ENCODE measurements around the gene GPR151.
"Not testable (repeated sequence)": the region's sequence is repeated elsewhere in the genome, so short reads cannot be mapped to it uniquely, and the experiment has no call there.

GPR151 gene
- total RNA-seq = 0 reads per million in 2 donors

DNA sequence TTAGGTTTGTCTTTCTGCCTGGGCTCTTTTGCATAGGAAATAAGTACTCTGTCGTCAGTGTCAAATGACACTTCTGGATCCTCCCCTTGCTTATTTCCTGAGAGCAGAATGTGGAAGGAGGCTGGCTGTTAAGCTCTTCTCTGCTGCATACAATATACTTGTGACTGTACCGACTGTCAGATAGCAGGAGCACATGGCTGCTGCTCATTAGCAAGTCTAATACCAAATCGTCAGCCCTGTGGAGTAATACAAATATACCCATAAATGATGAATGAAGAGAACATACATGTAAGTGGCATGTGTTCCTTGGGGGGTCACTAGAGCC is at the start of gene GPR151:
Gene GPR151, minus strand, starts transcription at position 40 of the 325 bp plus-strand sequence. CDS start 77 bp downstream, outside the sequence.
- no peak for DNase-seq

DNA sequence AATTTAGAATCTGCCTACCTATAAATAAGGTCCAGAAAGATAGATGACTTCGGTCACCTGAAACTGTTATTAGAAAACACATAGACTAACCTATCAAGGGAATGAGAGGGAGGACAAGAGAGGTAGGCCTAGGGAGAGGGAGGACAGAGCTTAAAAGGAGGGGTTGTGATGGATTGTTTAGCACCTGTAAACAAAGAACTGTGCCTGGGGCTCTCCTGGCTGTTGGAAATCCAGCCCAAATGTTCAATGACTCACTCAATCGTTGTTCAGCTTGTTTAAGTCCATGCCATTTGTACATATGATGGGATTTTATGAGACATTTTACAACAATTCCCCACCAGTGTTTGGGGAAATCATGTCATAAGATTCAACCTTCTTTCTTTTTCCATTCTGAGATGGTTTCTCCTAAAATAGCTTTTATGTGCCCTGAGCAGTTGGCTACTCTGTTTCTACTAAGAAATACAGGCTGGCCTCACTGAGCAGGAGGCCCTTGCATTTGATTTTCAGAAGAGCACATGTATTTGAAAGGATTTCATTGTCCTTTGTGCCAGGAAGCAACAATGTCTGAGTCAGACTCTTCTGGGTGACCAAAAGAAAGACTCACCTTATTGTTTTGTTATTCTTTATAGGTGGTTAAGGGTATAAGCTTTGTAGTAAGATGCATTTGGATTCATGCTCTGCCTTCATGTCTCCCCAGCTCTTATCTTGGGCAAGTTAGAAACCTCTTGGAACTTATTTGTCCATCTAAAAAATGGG is 48.2 kb upstream of the GPR151 start:
- DNase-seq = no peak

DNA sequence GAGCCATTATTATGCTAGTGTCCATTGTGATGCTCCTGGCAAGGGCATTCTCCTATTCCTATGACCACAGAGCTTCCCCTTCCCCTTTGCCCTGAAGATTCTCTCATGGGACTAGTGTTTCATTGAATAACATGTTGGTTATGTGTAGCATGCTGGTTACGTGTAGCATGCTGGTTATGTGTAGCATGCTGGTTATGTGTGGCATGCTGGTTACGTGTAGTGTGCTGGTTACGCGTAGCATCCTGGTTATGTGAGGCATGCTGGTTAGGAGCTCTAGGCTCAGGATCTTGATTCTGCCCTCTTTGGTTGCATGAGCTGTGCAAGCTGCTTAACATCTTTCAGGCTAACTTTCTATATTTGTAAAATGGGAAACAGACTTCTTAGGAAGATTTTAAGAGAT is 46.5 kb upstream of the GPR151 start:
- DNase-seq = no peak

DNA sequence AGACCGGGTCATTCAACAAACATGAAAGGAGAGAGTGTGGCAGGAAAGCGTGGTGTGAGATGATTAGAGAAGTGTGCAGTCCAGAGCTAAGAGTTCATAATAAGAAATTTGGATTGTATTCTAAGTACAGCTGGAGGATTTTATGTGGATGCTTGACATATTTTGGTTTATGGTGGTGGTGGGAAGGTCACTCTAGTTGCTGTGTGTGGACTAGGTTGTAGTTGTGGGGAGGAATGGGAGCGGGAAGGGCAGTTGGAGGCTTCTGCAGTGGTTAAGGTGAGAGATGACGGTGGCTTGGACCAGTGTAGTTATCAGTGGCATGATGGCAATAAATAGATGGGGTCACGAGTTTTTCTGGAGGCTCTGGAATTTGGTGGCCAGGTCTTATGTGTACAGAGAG is 45.7 kb upstream of the GPR151 start:
- DNase-seq = no peak

DNA sequence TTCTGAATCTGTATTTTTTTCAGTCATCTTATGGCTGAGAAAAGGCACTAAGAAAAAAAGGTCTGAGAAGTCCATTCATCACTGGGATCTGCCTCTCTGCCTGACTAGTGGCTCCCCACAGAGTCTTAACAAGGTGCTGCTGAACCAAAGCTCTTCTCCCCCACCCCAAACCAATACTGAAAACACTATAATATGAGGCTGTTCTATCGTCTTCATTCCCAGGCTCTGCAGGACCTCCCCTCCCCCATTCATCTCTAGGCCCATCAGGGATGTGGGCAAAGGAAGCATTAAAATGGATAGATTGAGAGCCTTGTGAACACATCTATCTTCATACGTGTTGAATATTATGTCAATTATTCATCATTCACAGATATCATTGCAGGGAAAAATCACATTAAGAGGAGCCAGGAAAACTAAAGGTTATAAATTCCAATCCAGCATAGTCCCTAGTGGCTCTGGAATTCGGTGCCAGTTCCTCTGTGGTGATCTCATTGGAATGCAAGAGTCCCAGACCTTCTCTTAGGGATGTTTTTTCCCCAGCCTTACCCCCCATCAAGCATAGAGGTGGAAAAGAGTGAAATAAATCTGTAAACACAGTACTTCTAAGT is 44.3 kb upstream of the GPR151 start:
- DNase-seq = no peak

DNA sequence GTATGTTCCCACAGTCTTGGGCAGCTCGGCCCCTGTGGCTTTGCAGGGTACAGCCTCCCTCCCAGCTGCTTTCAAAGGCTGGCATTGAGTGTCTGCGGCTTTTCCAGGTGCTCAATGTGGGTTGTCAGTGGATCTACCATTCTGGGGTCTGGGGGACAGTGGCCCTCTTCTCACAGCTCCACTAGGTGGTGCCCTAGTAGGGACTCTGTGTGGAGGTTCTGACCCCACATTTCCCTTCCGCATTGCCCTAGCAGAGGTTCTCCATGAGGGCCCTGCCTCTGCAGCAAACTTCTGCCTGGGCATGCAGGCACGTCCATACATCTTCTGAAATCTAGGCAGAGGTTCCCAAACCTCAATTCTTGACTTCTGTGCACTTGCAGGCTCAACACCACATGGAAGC is 40.9 kb upstream of the GPR151 start:
- not testable (repeated sequence) for DNase-seq

DNA sequence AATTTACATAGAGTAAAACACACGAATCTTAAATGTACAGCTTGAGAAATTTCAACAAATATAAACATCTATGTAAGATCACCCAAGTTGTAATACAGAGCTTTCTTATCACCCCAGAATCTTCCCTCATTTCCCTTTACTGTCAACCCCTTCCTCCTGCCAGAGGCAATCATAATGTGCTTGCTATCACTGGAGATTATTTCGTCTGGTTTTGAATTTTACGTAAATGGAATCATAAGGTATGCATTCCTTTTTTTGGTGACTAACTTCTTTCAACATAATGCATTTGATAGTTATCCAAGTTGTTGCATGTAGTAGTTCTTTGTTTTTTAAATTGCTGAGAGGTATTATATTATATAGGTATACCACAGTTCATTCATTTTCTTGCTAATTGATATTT is 37.5 kb upstream of the GPR151 start:
- no peak for DNase-seq

DNA sequence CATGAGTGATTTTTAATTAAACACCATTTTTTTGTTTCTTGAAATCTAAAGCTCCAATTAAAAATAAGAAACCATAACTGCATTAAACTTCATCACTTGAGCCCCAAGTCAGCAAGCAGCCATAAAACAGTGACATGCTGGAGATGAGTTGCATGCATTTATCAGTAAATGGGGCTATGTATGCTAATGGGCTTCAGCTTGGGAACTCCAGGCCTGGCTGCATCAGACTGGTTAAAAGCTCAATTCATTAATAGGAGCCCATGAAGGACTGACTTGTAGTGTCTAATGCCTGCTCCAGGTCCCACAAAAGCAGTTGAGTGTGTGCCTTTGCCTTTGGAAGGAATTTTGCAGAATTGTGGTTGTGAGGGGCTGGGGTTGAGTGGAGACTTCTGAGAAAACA is 33.6 kb upstream of the GPR151 start:
- no peak for DNase-seq

DNA sequence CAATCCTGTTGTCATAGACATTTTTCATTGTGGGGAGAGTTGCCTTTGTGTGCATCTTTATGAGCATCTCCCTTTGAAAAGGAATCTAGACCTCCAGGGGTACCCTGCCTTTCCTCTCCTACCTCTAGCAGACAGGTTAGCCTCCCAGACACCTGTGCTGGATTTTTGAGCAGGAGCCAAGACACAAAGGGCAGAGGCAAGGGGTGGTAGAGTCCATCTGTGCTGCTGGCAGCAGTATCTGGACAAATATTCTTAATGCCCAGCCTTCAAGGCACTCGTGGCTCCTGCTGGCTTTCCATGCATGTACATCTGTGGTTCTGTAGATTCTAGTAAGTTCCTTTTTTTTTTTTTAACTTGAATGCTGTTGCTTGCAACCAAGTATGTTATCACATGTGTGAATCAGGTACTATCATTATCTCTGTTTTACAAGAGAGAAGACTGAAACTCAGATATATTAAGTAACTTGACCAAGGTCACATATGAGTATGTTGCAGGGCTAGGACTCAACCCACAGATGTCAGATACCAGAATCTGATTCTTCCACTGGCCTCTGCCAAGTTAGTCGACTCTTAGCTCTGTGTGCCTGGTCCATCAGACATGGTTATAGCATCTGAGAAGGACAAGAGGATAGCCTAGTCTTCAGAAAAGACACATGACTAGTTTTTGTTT is 32.9 kb upstream of the GPR151 start:
- no peak for DNase-seq

DNA sequence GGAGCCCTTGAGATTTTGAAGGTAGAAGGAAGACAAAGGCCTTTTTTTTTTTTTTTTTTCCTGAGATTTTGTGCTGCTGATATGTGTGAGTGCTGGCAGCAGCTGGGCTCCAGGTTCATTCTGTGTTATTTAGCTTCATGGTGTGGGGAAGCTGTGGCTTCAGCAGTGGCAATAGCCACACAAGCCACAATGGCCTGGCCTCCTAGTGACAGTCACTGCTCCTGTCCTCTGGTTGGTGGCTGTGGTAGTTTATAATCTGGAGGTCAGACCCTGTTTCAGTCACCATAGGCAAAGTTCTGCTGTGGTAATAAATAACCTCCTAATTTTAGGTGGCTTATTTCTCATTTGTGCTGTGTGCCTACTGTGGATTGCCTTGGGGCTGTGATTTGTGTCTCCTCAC is 28.2 kb upstream of the GPR151 start:
- no peak for DNase-seq

DNA sequence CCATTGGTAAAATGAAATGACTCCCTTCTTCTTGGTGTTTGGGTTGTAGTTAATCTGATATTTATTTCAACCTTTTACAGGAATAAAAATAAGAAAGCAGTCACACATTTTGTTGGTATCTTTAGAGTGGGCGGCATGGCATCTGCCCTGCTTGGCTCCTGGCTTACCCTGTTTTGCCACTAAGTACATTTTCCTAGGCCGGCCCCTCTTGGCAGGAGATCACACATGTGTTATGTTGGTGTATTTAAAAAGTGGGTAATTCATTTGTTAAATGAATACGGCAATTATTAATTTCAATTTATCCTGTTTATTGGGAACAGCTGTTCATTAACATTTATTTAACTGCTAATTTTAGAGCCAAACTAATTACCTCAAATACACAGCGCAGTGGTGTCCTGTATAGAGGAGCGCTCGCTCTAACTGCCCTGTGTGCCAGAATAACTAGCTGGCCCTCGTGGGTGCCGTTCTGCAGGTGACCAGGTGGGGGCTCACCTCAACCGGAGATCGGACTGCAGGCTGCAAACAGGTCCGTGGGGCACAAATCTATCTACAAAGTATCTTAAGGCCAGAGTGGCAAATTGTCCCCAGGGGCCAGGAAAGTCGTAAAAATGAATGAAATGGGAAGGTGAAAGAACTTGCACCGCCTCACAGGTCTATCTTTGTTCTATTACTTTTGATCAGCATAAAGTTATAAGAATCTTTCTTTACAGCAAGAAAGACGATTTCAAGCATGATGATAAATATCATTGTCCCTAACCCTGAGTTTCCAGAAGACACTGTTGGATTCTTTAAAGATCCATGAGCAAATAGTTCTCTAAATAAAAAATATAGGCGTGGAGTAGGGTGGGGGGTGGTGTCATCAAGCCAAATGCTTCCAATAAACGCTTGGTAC is 26.2 kb upstream of the GPR151 start:
- DNase-seq = peak; percentile 8

DNA sequence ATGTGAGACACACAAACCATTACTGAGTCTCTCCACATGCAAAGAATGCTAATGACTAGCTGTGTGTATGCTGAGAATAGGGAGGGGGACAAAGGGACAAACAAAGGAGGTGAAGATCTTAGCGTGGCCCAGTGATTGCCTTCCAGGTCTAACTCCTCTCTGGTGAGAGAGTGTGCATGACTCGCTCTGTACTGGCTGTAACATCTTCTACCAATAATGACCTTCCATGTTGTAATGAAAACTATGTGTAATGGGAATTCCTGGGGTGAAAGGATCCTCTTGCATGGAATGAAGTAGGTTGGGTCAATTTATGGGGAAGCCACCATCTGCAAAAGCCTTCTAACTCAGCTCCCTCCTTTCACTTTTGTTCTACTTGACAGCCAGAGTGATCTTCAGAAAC is 24.4 kb upstream of the GPR151 start:
- no peak for DNase-seq

DNA sequence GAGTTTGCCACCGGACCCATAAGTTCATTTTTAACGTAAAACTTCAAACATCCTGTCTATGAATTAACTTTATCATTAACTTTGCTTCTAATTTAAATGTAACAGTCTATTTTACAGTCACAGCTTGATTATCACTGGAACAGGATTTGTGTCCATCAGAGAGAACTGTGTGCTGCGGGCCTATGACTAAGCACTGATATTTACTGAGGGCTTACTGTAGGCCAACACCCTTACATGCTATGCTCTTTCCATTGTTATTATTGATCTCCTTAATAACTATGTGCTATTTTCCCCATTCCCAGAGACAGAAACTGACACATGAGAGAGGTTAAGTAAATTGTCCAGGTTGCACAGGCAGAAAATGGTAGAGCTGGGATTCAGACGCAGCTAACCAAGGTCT is 24.0 kb upstream of the GPR151 start:
- DNase-seq = no peak

DNA sequence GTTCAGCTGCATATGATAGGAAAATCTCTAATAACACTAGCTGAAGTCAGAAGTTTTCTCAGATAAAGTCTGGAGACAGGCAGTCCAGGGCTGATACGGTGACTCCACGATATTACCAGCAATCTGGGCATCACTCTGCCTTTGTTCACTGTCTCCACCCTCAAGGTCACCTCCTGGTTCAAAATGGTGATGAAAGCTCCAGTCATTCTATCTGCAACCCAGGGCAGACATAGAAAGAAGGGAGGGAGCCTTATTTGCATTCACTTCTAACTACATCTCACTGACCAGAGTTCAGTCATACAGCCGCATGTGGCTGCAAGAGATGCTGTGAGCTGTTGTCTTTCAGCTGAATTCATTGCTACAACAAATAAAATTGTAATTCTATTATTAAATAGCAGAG is 22.4 kb upstream of the GPR151 start:
- no peak for DNase-seq

DNA sequence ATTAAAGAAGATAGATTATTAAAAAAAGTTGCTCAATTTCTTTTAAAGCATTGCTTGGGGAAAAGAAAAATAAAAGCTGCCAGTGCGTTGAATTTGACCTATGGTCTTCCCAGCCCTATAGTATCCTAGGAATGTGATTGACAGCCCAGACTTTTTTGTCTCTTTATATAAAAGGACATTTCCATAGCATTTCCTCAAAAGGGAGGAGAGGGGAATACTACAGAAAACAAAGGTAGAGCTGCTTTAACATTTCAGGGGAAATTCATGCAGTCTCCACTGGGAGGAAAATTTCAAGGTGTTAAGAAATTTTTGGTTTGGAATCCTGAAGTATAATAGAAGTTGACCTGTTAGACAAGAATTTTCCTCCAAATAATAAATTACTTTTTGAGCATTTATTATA is 17.9 kb upstream of the GPR151 start:
- no peak for DNase-seq

DNA sequence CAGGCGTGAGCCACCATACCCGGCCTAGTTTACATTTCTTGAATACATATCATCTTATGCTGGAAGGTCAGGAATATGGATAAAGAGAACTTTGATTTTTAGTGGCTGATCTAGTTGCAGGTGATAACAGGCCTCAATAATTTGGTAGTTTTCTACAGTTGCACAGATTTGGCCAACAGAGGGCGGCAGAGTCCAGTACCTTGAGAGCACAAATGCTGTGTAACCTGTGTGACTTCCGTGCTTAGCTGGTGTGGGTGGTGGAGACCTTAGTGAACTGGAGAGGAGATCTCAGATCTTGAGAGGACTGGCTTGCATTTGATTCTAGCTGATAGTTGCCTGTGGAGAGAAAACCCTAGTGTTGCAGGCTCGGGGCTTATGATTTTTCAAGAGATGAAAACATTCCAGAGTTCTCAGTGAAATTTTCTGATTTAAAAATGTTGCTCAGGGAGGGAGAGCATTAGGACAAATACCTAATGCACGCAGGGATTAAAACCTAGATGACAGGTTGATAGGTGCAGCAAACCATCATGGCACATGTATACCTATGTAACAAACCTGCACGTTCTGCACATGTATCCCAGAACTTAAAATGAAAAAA is 17.4 kb upstream of the GPR151 start:
- no peak for DNase-seq

DNA sequence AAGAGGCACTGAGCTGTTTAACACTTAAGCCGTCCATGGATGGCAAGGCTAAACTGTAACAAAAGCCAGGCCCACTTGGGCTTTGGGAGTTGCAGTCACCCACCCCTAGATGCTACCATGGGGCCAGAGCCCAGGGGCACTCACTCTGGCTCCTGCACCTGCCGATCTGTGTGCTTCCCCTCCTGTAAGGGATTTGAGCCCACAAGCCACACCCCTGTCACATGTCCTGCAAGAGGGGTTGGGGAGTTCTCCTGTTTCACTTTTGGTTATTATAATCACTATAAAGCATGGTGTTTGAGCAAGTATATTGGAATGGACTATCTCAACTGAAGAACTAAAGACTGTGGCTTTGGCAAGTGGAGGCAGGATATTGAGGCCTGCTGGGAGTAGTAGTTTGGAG is 14.0 kb upstream of the GPR151 start:
- no peak for DNase-seq

DNA sequence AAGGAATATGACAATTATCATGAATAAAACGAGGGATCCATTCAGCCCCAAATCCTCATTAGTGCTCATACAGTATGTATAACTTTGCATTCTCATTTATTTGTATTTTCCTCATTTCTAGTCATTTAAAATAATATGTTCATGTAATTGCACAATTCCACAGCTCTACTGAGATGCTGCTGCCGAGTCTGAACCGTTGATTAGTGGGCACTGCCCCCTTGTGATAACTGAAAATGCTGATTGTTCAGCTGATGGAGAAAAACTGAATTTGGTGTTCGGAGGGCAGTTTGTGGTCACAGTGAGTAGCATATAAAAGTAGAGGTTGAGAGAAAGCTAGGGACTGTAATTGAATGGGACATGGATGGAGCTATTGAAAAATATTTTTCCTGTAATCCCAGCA is 12.2 kb upstream of the GPR151 start:
- no peak for DNase-seq

DNA sequence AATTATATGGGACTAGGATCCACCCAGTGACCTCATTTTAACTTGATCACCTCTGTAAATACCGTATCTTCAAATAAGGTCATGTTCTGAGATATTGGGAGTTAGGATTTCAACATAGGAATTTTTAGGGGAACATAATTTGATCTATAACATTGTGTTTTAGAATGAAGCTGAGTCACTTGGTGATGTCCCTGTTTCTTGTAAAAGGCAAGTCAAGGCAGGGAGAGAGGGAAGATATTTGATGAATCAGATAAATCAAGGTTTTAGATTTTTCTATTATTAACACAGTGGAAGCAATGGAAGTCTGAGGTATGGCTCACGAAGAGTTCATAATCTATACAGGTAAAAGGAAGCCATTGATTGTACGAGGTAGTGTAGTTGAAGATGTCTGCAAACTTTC is 11.8 kb upstream of the GPR151 start:
- DNase-seq = no peak

DNA sequence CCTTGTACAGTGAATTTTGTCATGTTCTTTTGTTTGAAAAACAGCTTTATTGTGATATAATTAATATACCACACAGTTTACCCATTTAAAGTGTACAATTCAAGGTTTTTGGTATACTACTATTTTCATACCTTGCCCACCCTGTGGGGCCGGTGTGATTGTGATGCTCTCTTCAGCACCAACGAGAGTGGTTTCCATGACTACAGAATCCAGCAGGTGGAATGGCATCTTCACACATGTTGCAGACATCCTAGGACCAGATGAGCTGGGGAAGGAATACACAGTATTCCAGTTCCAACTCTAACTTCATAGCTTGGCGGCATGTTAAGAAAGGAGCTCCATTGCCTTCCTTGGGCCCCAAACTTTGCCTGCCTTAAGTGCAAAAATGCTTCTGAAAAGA is 7.7 kb upstream of the GPR151 start:
- no peak for DNase-seq

DNA sequence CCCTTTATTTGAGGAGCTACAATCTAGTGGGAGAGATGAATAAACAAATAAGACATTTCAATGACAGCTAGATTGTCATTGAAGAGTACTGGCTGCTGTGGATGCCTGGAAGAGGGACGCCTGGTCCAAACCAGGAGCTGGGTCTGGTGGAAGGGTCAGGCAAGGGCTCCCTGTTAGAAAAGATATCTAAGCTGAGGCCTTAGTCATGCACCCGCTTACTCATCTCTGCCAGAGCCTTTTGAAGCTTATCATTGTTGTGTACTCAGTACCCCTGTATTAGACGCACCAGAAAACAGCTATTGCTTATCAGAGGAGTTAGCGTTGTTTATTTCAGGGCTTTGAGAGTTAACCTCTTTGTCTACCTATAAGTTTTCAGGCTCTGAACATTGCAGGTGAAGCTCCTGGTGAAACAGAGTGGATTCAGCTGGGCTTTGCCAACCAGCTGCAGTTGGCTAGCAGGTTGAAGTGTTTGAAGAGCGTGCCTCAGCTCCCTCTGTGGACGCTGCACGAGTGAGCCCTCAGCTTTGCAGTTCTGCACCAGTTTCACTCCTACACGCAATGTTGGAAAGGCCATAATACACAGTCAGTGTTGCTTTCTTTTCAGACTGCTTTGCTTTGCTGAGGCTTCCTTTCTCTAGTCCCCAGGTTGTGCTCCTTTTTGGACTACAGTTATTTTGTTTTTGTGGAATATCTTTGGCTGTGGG is 5.6 kb upstream of the GPR151 start:
- DNase-seq = no peak

DNA sequence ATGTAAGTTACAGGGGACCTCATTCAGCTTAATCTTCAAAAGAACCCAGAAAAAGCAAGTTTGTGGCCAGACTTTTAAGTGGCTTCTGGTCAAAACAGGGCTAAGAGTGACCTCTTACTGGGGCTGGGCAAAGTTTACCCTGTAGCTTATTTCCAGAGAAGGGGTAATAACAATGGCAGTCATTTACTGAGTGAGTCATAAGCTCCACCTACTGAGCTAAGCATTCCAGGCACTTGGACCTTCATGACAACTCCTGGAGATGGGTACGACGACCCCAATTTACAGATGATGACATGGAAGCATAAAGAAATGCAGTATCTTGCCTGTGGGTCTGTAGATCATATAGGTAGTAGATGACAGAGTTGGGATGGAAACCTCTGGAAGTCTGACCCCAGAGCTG is 4.7 kb upstream of the GPR151 start:
- DNase-seq = no peak

All from activated gamma-delta T cell (primary cell).